ENCODE measurements around the gene ID1. TPM values are rescaled to one million over a fixed set of nuclear protein-coding genes. Genes with fewer than 3 reads are reported as not detected.

The ID1 gene
- total RNA-seq, 1 donor from 2014 or later: 5.8 TPM

GRCh38 chr20:31568041-31568731 is 36.9 kb upstream of the ID1 start:
- no peak for DNase-seq (ENCODE audit: low read depth, low spot score)
- Mint-ChIP-seq H3K27ac (ENCODE audit: unreplicated experiment) (no peak overlapping the region), H3K9me3 (no peaks in the 10 kb centered on the region), H3K4me3 (peak overlapping the region; percentile 39), H3K4me1 (peaks cover 27% of the 10 kb centered on the region), H3K27me3 (ENCODE audit: low read depth) (peaks cover 15% of the 10 kb centered on the region), H3K36me3 (ENCODE audit: low read depth) (peaks cover 3% of the 10 kb centered on the region)
- TF ChIP-seq CTCF (conservative IDR thresholded peaks at IDR 0.05): no peak

GRCh38 chr20:31568773-31569162 is 36.3 kb upstream of the ID1 start:
- peaks cover 33% of the 10 kb centered on the region for H3K4me1 Mint-ChIP-seq
- no peaks in the 10 kb centered on the region for H3K9me3 Mint-ChIP-seq
- peaks cover 15% of the 10 kb centered on the region for H3K27me3 Mint-ChIP-seq (ENCODE audit: low read depth)
- H3K4me3 Mint-ChIP-seq: peak overlapping the region; percentile 39
- H3K36me3 Mint-ChIP-seq (ENCODE audit: low read depth): peaks cover 2% of the 10 kb centered on the region
- H3K27ac Mint-ChIP-seq (ENCODE audit: unreplicated experiment): no peak overlapping the region
- no peak for DNase-seq (ENCODE audit: low read depth, low spot score)
- TF ChIP-seq CTCF (conservative IDR thresholded peaks at IDR 0.05): no peak

- peaks cover 38% of the 10 kb centered on the region for H3K4me1 Mint-ChIP-seq
- H3K27ac Mint-ChIP-seq (ENCODE audit: unreplicated experiment): no peak overlapping the region
- H3K4me3 Mint-ChIP-seq: peak overlapping the region; percentile 57
- no peaks in the 10 kb centered on the region for H3K9me3 Mint-ChIP-seq
- peaks cover 2% of the 10 kb centered on the region for H3K36me3 Mint-ChIP-seq (ENCODE audit: low read depth)
- DNase-seq (ENCODE audit: low read depth, low spot score): peak; percentile 84
- peaks cover 15% of the 10 kb centered on the region for H3K27me3 Mint-ChIP-seq (ENCODE audit: low read depth)
- peak; percentile 98 for TF ChIP-seq CTCF (conservative IDR thresholded peaks at IDR 0.05)
Observed at GRCh38 chr20:31569163-31570020, 35.7 kb upstream of the ID1 start.

- H3K9me3 Mint-ChIP-seq: no peaks in the 10 kb centered on the region
- no peak for DNase-seq (ENCODE audit: low read depth, low spot score)
- no peak for TF ChIP-seq CTCF (conservative IDR thresholded peaks at IDR 0.05)
- peaks cover 15% of the 10 kb centered on the region for H3K27me3 Mint-ChIP-seq (ENCODE audit: low read depth)
- peaks cover 2% of the 10 kb centered on the region for H3K36me3 Mint-ChIP-seq (ENCODE audit: low read depth)
- peak overlapping the region; percentile 57 for H3K4me3 Mint-ChIP-seq
- peaks cover 38% of the 10 kb centered on the region for H3K4me1 Mint-ChIP-seq
- no peak overlapping the region for H3K27ac Mint-ChIP-seq (ENCODE audit: unreplicated experiment)
Observed at GRCh38 chr20:31570021-31570463, 35.0 kb upstream of the ID1 start.

- no peaks in the 10 kb centered on the region for H3K36me3 Mint-ChIP-seq (ENCODE audit: low read depth)
- H3K4me1 Mint-ChIP-seq: peaks cover 38% of the 10 kb centered on the region
- H3K4me3 Mint-ChIP-seq: peak overlapping the region; percentile 93
- peaks cover 15% of the 10 kb centered on the region for H3K27me3 Mint-ChIP-seq (ENCODE audit: low read depth)
- H3K9me3 Mint-ChIP-seq: no peaks in the 10 kb centered on the region
- H3K27ac Mint-ChIP-seq (ENCODE audit: unreplicated experiment): no peak overlapping the region
- no peak for DNase-seq (ENCODE audit: low read depth, low spot score)
- no peak for TF ChIP-seq CTCF (conservative IDR thresholded peaks at IDR 0.05)
Observed at GRCh38 chr20:31570735-31571617, 34.1 kb upstream of the ID1 start.
